Lower leg skin (tissue), 4 donors: ENCODE results near the gene ZNF488. TPM values are rescaled to one million over a fixed set of nuclear protein-coding genes. Genes with fewer than 3 reads are reported as not detected.
"Not testable (repeated sequence)": the region's sequence is repeated elsewhere in the genome, so short reads cannot be mapped to it uniquely, and the experiment has no call there.

Experiments used
- DNase-seq, 2 donors: peaks; one replicate each; pipeline ENCODE4 v3.0.0-alpha.2; 2019; ENCODE audit warnings: low spot score in 2 of 2
- H3K4me3 ChIP-seq: fragments of 200-600 bp; sonication (generic); 2 replicates; pipeline ENCODE4 v1.5.1; 2017; ENCODE audit warnings: mild to moderate bottlenecking, low read depth; ENCODE audit not compliant: poor library complexity, severe bottlenecking
- POLR2A ChIP-seq, 2 donors: fragments of 450-650 bp; IDR thresholded peaks; one replicate each; pipeline ENCODE4 v1.6.1; 2016 to 2017; ENCODE audit warnings: antibody characterized with exemption in 2 of 2, mild to moderate bottlenecking in 1 of 2, moderate library complexity in 1 of 2
- WGBS, 2 donors: methylation state at CpG; one replicate each; pipeline ENCODE4 v1.1.5; 2018; 5-methylcytosine and 5-hydroxymethylcytosine counted together
- intact Hi-C: fragments of 100-400 bp; cut with DNase I; formaldehyde crosslinking; loops from one replicate; pipeline ENCODE4 v1.15.0; 2023; ENCODE audit warnings: low total_unique reads
- total RNA-seq, 4 donors: library from RNA; depleted of rRNA; stranded (reverse); fragments of >200 nt; gene quantifications; one replicate each; pipeline ENCODE4 v1.1.0, GENCODE V29; 2016
- TF ChIP-seq, protein P1 (sequence below), 3 donors: fragments of 450-650 bp; IDR thresholded peaks; one replicate each; pipeline ENCODE4 v1.5.1; 2016; ENCODE audit warnings: antibody characterized with exemption in 3 of 3, mild to moderate bottlenecking in 3 of 3, moderate library complexity in 2 of 3

Gene ZNF488
- total RNA-seq, 4 donors from 2014 or later = 0.80 to 2.0 (median 1.1) TPM

DNA sequence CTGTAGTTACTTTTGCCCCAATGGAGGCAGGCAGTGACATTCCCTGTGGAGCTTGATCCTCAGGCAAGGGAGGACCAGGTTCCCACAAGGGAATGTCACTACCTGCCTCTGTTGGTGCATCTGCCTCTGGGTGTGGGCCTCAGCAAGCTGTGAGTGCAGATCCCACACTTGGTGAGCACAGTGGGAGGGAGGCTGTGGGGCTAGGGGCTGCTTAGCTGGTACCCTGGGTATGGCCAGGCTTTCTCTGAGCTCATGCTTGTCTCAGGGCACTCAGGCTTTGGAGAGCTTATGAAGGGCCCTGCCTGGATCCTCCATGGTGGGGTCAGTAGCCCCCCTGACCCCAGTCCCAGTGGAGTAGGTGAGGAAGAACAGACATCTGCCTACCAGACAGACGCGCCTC, 16.2 kb upstream of the ZNF488 start:
- intact Hi-C loops = no loop called here
- no peak overlapping the region for H3K4me3 ChIP-seq
- TF ChIP-seq, protein P1, sequence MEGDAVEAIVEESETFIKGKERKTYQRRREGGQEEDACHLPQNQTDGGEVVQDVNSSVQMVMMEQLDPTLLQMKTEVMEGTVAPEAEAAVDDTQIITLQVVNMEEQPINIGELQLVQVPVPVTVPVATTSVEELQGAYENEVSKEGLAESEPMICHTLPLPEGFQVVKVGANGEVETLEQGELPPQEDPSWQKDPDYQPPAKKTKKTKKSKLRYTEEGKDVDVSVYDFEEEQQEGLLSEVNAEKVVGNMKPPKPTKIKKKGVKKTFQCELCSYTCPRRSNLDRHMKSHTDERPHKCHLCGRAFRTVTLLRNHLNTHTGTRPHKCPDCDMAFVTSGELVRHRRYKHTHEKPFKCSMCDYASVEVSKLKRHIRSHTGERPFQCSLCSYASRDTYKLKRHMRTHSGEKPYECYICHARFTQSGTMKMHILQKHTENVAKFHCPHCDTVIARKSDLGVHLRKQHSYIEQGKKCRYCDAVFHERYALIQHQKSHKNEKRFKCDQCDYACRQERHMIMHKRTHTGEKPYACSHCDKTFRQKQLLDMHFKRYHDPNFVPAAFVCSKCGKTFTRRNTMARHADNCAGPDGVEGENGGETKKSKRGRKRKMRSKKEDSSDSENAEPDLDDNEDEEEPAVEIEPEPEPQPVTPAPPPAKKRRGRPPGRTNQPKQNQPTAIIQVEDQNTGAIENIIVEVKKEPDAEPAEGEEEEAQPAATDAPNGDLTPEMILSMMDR (IDR thresholded peaks at IDR 0.05) = no peak
- no peak for DNase-seq
- WGBS, 2 donors = 97 to 100% methylated on average over 2 of the region's 2 CpGs

DNA sequence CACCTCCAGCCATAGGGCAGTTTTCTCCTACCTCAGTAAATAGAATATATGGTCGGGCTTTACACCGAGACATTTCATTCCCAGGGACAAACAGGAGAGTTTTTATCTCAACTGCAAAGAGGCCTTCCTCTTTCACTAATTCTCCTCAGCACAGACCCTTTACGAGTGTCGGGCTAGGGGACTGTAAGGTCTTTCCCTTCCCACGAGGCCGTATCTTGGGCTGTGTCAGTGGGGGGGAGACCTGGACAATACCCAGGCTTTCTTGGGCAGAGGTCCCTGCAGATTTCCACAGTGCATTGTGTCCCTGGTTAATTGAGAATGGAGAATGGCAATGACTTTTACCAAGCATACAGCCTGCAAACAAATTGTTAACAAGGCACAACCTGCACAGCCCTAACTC, 13.2 kb upstream of the ZNF488 start:
- WGBS, 2 donors = 76 to 81% methylated on average over 6 of the region's 6 CpGs
- TF ChIP-seq POLR2A (IDR thresholded peaks at IDR 0.05) = no peak
- no peak overlapping the region for H3K4me3 ChIP-seq
- intact Hi-C loops = no loop called here
- peak in 1 of 2 donors; percentile 6 for DNase-seq

DNA sequence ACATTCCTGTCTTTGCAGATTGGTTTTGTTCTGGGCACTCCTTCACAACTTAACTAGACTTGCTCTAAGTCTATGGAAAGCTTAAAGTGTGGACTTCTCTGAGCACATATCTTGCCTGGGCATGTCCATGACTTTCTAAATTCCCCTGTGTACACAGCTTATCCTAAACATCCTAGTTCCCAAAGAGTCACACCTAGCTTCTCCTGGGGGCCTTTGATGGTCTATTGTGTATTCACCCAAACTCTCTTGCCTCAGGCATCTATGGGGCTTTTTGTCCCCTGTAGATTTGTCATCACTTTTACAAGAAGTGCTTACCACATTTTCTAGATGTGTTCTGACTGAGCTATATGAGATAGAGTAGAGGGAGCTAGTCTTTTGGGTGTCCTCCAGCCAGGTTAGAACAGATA, 12.2 kb upstream of the ZNF488 start:
- TF ChIP-seq, protein P1 (IDR thresholded peaks at IDR 0.05) = no peak
- TF ChIP-seq POLR2A (IDR thresholded peaks at IDR 0.05) = no peak
- peak in 1 of 2 donors; percentile 13 for DNase-seq
- H3K4me3 ChIP-seq = no peak overlapping the region
- intact Hi-C loops = no loop called here

DNA sequence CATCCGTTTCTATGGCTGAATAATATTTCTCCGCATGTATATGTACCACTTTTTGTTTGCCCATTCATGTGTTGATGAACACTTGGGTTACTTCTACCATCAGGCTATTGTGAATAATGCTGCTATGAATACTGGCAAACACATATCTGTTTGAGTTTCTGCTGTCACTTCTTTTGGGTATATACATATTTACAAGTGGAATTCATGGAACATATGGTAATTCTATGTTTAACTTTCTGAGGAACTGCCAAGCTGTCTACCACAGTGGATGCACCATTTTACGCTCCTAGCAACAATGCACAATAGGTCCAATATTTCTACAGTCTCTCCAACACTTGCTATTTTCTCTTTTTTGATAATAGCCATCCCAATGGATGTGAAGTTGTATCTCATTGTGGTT, 5.5 kb upstream of the ZNF488 start:
- WGBS, 2 donors = 90 to 94% methylated on average over 3 of the region's 3 CpGs
- TF ChIP-seq, protein P1 (IDR thresholded peaks at IDR 0.05) = no peak
- no peak for TF ChIP-seq POLR2A (IDR thresholded peaks at IDR 0.05)
- DNase-seq = no peak
- H3K4me3 ChIP-seq = no peak overlapping the region
- intact Hi-C loops = no loop called here

DNA sequence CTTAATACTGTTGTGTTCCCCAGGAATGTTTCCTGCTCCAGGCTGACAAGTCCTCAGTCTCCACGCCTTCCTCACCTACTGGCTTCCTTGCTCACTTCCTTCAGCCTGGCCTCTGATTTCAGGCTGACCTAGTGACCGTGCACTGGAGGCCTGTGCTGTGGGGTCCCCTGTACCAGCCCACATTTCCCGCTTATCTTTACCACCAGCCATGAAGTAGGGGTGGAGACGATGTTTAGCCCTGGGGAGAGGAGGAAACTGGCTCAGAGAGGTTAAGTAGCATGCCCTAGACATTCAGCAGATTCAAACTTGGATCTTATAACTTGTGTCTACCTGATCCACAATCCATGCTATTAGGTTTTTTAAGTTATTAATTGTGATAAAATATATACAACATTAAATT, 4.8 kb upstream of the ZNF488 start:
- H3K4me3 ChIP-seq = no peak overlapping the region
- DNase-seq = peak in 1 of 2 donors; percentile 6
- 87 to 94% methylated on average over 4 of the region's 4 CpGs for WGBS, 2 donors
- intact Hi-C loops = no loop called here
- TF ChIP-seq, protein P1 (IDR thresholded peaks at IDR 0.05) = no peak
- no peak for TF ChIP-seq POLR2A (IDR thresholded peaks at IDR 0.05)

DNA sequence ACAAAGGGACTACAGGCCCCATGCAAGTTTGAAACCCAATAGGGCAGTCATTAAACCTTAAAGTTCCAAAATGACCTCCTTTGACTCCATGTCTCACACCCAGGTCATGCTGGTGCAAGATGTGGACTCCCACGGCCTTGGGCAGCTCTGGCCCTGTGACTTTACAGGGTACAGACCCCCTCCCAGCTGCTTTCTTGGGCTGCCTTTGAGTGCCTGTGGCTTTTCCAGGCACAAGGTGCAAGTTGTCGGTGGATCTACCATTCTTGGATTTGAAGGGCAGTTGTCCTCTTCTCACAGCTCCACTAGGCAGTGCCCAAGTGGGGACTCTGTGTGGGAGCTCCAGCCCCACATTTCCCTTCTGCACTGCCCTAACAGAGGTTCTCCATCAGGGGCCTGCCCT, 2.0 kb upstream of the ZNF488 start:
- DNase-seq = peak in 1 of 2 donors; percentile 9
- intact Hi-C loops, H3K4me3 ChIP-seq: not testable (repeated sequence)
- 85 to 97% methylated on average over 2 of the region's 2 CpGs for WGBS, 2 donors

DNA sequence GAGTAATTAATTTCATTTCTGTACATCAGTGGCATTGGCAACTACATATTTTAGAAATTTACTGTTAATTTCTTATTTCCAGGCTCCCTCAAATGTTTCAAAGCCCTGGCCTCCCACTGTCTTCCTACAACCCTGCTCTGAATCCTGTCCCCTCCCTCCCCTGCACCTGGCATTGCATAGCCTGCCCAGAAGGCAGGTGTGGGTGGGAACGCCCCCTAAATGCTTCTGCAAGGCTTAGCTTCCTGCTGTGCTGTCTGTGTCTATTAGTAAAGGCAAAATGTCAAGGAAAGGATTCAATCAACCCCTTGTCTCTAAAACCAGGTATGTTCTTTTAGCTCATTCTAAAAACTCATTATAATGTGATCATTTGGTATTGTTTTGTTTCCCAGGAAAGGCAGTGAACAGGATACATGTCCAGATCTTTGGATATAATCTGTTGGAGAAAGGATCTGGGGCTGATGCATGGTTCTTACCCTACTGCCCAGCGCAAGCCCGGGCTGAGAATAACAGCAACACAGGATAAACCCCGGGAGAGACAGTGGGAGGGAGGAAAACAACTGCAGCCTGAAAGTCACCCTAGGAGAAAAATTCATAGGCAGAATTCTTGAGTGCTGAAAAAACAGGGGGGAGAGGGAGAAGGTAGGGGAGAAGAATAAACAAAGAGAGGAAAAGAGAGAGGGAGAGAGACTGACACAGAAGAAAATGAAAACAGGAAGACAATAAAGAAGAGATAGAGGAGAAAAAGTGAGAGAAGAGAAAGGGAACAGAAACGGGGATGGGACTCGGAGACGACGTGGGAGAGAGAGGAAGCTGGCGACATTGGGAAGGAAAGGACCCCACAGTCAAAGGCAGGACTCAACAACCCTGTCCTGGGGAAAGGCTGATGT, 589 bp downstream of the ZNF488 start:
- H3K4me3 ChIP-seq = no peak overlapping the region
- WGBS, 2 donors = 13 to 15% methylated on average over 9 of the region's 9 CpGs
- TF ChIP-seq, protein P1 (IDR thresholded peaks at IDR 0.05) = no peak
- TF ChIP-seq POLR2A (IDR thresholded peaks at IDR 0.05) = no peak
- intact Hi-C loops = no loop called here
- peak; percentile 11 to 54 for DNase-seq
